BJ (cell line): ENCODE results near the gene ABCC3. TPM values are rescaled to one million over a fixed set of nuclear protein-coding genes. Genes with fewer than 3 reads are reported as not detected.

Source experiments
- CTCF ChIA-PET: fragments of 350-600 bp; formaldehyde crosslinking; extraction: SDS; loops from one replicate; lab custom pipeline; 2021; ENCODE audit warnings: antibody characterized with exemption, inconsistent platforms; lab: Yijun Ruan, JAX
- POLR2A ChIA-PET: fragments of 300-600 bp; sonication (Branson Sonifier 250); formaldehyde crosslinking; extraction: SDS; loops from one replicate; lab custom pipeline; 2021; ENCODE audit warnings: antibody characterized with exemption; lab: Charles Lee
- DNase-seq: peaks from one replicate; pipeline ENCODE4 v3.0.0-alpha.2; 2011; ENCODE audit warnings: low read depth
- H3K27me3 ChIP-seq: 2 replicates; pipeline ENCODE4 v1.6.0; 2011; ENCODE audit warnings: low read length; ENCODE audit not compliant: control insufficient read depth, insufficient read depth
- H3K36me3 ChIP-seq: 2 replicates; pipeline ENCODE4 v1.5.1; 2011; ENCODE audit warnings: low read length; ENCODE audit not compliant: control insufficient read depth, insufficient read depth
- H3K4me3 ChIP-seq: 2 replicates; pipeline ENCODE4 v1.5.1; 2011; ENCODE audit warnings: low read depth, mild to moderate bottlenecking, control low read depth, low read length
- CTCF ChIP-seq: IDR thresholded peaks from 2 replicates; pipeline ENCODE4 v1.5.1; 2011; ENCODE audit warnings: low read depth, mild to moderate bottlenecking, control low read depth, inconsistent platforms, low read length, moderate library complexity; ENCODE audit not compliant: insufficient read depth
- polyA plus RNA-seq: library from polyadenylated mRNA; depleted of rRNA; stranded (reverse); fragments of >200 nt; gene quantifications from 2 replicates; pipeline ENCODE4 v1.2.3, GENCODE V29; 2011

Gene ABCC3
- polyA plus RNA-seq, 1 experiment, result 56.4 TPM

GRCh38 chr17:50588391-50589049 lies 46.2 kb upstream of the ABCC3 start:
- POLR2A ChIA-PET, result no interaction called here
- no peak for TF ChIP-seq CTCF

GRCh38 chr17:50589095-50589705 lies 45.5 kb upstream of the ABCC3 start:
- Histone ChIP-seq H3K4me3 (no peak overlapping the region), H3K27me3 (peaks cover 16% of the 10 kb centered on the region), H3K36me3 (no peaks in the 10 kb centered on the region)
- POLR2A ChIA-PET, result no interaction called here
- no peak for TF ChIP-seq CTCF
- CTCF ChIA-PET, result interaction anchor here (1.3 to 1.7 kb wide), 3 partner anchors 38 to 106 kb away, joined by 3 to 7 read pairs (median 3); no protein-coding TSS in a partner anchor
- DNase-seq, result no peak

More at GRCh38 chr17:50588391-50589049, 46.2 kb upstream of the ABCC3 start:
- H3K36me3 ChIP-seq, result no peaks in the 10 kb centered on the region
- H3K4me3 ChIP-seq, result no peak overlapping the region
- H3K27me3 ChIP-seq, result peaks cover 17% of the 10 kb centered on the region
- CTCF ChIA-PET, result interaction anchor here (1.3 to 1.7 kb wide), 3 partner anchors 38 to 106 kb away, joined by 3 to 7 read pairs (median 3); no protein-coding TSS in a partner anchor
- DNase-seq, result no peak

- Histone ChIP-seq H3K4me3 (no peak overlapping the region), H3K36me3 (no peaks in the 10 kb centered on the region), H3K27me3 (peaks cover 10% of the 10 kb centered on the region)
- CTCF ChIA-PET, result no interaction called here
- POLR2A ChIA-PET, result no interaction called here
- no peak for TF ChIP-seq CTCF
- no peak for DNase-seq
Measured at GRCh38 chr17:50590946-50591737, 43.5 kb upstream of the ABCC3 start.

GRCh38 chr17:50593321-50593720 lies 41.4 kb upstream of the ABCC3 start:
- no peak for TF ChIP-seq CTCF
- no peak for DNase-seq
- H3K4me3 ChIP-seq, result no peak overlapping the region
- H3K36me3 ChIP-seq, result no peaks in the 10 kb centered on the region
- ChIA-PET POLR2A (no interaction called here), CTCF (no interaction called here)
- H3K27me3 ChIP-seq, result peaks cover 2% of the 10 kb centered on the region; the same call in 1 of the 2 replicates
